Measurements from ENCODE around the gene TEK. TPM values are rescaled to one million over a fixed set of nuclear protein-coding genes. Genes with fewer than 3 reads are reported as not detected.

Gene TEK
- total and polyA plus RNA-seq, 9 of the 15 experiments (the other 6 are each of a cell fraction or from before 2014, with no cell fraction given), result 0.03 to 0.13 (median 0.06) TPM

DNA sequence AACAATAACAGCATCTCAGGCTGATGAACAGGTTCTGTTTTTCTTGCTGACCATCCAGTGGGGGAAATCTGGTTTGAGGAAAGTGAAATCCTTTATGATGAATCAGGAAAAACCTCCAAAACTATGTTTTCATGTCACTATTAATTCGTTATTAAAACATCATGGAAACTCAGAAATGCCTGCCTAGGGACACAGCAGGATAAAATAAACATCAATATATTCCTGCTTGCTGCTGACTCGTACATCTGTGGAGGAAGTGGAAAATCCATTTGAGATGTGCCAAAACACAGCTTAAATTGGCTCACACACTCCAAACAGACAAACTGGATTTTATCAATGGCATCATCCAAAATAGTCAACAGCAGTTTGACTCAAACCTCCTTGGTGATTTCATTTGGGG lies 53.0 kb downstream of the TEK start (continued):
- no peak for TF ChIP-seq BRF1 (IDR thresholded peaks at IDR 0.05; ENCODE audit: borderline replicate concordance, extremely low read depth, insufficient read length)
- TF ChIP-seq, protein P1, sequence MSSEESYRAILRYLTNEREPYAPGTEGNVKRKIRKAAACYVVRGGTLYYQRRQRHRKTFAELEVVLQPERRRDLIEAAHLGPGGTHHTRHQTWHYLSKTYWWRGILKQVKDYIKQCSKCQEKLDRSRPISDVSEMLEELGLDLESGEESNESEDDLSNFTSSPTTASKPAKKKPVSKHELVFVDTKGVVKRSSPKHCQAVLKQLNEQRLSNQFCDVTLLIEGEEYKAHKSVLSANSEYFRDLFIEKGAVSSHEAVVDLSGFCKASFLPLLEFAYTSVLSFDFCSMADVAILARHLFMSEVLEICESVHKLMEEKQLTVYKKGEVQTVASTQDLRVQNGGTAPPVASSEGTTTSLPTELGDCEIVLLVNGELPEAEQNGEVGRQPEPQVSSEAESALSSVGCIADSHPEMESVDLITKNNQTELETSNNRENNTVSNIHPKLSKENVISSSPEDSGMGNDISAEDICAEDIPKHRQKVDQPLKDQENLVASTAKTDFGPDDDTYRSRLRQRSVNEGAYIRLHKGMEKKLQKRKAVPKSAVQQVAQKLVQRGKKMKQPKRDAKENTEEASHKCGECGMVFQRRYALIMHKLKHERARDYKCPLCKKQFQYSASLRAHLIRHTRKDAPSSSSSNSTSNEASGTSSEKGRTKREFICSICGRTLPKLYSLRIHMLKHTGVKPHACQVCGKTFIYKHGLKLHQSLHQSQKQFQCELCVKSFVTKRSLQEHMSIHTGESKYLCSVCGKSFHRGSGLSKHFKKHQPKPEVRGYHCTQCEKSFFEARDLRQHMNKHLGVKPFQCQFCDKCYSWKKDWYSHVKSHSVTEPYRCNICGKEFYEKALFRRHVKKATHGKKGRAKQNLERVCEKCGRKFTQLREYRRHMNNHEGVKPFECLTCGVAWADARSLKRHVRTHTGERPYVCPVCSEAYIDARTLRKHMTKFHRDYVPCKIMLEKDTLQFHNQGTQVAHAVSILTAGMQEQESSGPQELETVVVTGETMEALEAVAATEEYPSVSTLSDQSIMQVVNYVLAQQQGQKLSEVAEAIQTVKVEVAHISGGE (CRISPR knock-in tag; IDR thresholded peaks at IDR 0.05), result no peak

GRCh38 chr9:27165068-27165467 lies 56.0 kb downstream of the TEK start:
- Histone ChIP-seq H3K4me1 (replicated peaks in 1 of 2; ENCODE audit: control insufficient read depth in 2 of 2, insufficient read depth in 2 of 2, low read length in 2 of 2) (no peaks in the 10 kb centered on the region), H3K9me1 (ENCODE audit: control insufficient read depth, insufficient read depth, low read length) (no peaks in the 10 kb centered on the region), H4K20me1 (replicated peaks; ENCODE audit: control insufficient read depth, insufficient read depth, low read length) (no peaks in the 10 kb centered on the region), H3K4me3 (no peak overlapping the region), H3K27me3 (ENCODE audit: control insufficient read depth in 2 of 2, insufficient read depth in 2 of 2, low read length in 2 of 2) (no peaks in the 10 kb centered on the region), H3K27ac (ENCODE audit: extremely low read depth, low read depth, low read length) (no peak overlapping the region), H3K36me3 (ENCODE audit: control insufficient read depth, insufficient read depth, low read length) (no peaks in the 10 kb centered on the region), H3K79me2 (ENCODE audit: control insufficient read depth, insufficient read depth, low read length) (no peaks in the 10 kb centered on the region), H3K4me2 (ENCODE audit: insufficient read depth, low read length) (no peak overlapping the region), H3K9me3 (replicated peaks; ENCODE audit: control insufficient read depth, insufficient read depth, low read depth, low read length) (no peaks in the 10 kb centered on the region), H3K9ac (ENCODE audit: insufficient read depth in 1 of 2, low read depth in 2 of 2, low read length in 2 of 2) (no peak overlapping the region), H2AFZ (ENCODE audit: low read depth, low read length) (no peak overlapping the region)
- ChIA-PET POLR2A (interaction anchor here (0.5 kb wide), 1 partner anchor 13 kb away, joined by 3 read pairs; no protein-coding TSS in a partner anchor), CTCF (ENCODE audit: low intra/inter-chr PET ratio) (no interaction called here)
- ATAC-seq (no peak), DNase-seq (ENCODE audit: extremely low read depth in 1 of 4, low spot score in 3 of 4) (no peak), FAIRE-seq (no peak)
- 0% methylated on average over 2 of the region's 3 CpGs for WGBS (ENCODE audit: insufficient coverage, low coverage, missing lambda C conversion rate)
- in situ Hi-C loops (cut with MboI), result no loop called here
- BruUV-seq (replicated peaks), result no TSS peak
- intact Hi-C loops (cut with micrococcal nuclease), result no loop called here
- no peak for TF ChIP-seq HLTF (IDR thresholded peaks at IDR 0.05)
- no peak for TF ChIP-seq PHF20 (IDR thresholded peaks at IDR 0.05; ENCODE audit: partially characterized antibody)
- no peak for TF ChIP-seq ILK (tag; IDR thresholded peaks at IDR 0.05; ENCODE audit: borderline replicate concordance, low read depth)
- TF ChIP-seq RBM34 (IDR thresholded peaks at IDR 0.05; ENCODE audit: borderline replicate concordance, insufficient read depth, low read length), result no peak
- no peak for TF ChIP-seq HDAC6 (IDR thresholded peaks at IDR 0.05; ENCODE audit: low read depth, low read length)
- TF ChIP-seq TGIF2 (CRISPR knock-in tag; IDR thresholded peaks at IDR 0.05), result no peak
- TF ChIP-seq ZNF699 (CRISPR knock-in tag; IDR thresholded peaks at IDR 0.05; ENCODE audit: insufficient replicate concordance), result no peak
- no peak for TF ChIP-seq RB1 (IDR thresholded peaks at IDR 0.05; ENCODE audit: low read depth)
- no peak for TF ChIP-seq ZNF707 (CRISPR knock-in tag; conservative IDR thresholded peaks at IDR 0.05)
- no peak for TF ChIP-seq RHOXF2B (CRISPR knock-in tag; conservative IDR thresholded peaks at IDR 0.05)
- TF ChIP-seq, protein P2, sequence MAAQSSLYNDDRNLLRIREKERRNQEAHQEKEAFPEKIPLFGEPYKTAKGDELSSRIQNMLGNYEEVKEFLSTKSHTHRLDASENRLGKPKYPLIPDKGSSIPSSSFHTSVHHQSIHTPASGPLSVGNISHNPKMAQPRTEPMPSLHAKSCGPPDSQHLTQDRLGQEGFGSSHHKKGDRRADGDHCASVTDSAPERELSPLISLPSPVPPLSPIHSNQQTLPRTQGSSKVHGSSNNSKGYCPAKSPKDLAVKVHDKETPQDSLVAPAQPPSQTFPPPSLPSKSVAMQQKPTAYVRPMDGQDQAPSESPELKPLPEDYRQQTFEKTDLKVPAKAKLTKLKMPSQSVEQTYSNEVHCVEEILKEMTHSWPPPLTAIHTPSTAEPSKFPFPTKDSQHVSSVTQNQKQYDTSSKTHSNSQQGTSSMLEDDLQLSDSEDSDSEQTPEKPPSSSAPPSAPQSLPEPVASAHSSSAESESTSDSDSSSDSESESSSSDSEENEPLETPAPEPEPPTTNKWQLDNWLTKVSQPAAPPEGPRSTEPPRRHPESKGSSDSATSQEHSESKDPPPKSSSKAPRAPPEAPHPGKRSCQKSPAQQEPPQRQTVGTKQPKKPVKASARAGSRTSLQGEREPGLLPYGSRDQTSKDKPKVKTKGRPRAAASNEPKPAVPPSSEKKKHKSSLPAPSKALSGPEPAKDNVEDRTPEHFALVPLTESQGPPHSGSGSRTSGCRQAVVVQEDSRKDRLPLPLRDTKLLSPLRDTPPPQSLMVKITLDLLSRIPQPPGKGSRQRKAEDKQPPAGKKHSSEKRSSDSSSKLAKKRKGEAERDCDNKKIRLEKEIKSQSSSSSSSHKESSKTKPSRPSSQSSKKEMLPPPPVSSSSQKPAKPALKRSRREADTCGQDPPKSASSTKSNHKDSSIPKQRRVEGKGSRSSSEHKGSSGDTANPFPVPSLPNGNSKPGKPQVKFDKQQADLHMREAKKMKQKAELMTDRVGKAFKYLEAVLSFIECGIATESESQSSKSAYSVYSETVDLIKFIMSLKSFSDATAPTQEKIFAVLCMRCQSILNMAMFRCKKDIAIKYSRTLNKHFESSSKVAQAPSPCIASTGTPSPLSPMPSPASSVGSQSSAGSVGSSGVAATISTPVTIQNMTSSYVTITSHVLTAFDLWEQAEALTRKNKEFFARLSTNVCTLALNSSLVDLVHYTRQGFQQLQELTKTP (IDR thresholded peaks at IDR 0.05; ENCODE audit: low read depth in 1 of 2, partially characterized antibody in 2 of 2), result no peak
